ENCODE measurements around the gene MROH9.

MROH9 gene

GRCh38 chr1:170967042-170967910, 31.9 kb downstream of the MROH9 start:
- DNase-seq: no peak

- no peak for DNase-seq
These were observed 34.9 kb downstream of the MROH9 start for GRCh38 chr1:170970256-170970655.

- no peak for DNase-seq
These were observed 43.1 kb downstream of the MROH9 start for GRCh38 chr1:170978371-170978910.

DNA sequence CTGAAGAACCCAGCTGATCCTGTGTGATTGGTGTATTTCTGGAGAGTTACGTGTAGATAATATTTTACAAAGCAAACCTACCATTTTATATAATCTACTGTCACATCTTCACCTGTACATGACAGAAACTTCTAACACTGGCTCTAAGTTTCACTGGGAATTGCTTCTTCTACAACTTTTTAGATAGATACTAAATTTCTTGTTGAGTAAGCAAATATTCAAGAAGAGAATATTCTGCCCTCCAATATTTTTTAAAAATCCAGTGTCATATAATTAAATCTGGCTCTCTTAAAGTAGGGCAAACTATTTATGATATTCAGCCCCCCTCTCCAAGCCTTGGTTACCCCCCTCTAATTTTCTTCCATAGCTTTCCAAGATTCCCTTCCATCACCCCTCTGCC, 50.1 kb downstream of the MROH9 start:
- DNase-seq: no peak

DNA sequence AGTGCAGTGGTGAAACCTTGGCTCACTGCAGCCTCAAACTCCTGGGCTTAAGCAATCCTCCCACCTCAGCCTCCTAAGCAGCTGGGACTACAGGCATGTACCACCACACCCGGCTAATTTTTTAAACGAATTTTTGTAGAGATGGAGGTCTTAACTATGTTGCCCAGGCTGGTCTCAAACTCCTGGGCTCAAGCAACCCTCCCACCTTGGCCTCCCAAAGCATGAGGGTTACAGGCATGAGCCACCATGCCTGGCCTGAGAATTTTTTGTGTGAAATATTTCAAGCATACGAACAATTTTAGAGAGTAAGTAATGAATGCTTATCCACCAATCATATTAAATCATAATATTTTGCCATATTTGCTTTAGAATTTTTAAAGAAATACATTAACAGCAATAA, 51.6 kb downstream of the MROH9 start:
- DNase-seq: no peak

GRCh38 chr1:170987424-170987823, 52.1 kb downstream of the MROH9 start:
- DNase-seq: no peak

DNA sequence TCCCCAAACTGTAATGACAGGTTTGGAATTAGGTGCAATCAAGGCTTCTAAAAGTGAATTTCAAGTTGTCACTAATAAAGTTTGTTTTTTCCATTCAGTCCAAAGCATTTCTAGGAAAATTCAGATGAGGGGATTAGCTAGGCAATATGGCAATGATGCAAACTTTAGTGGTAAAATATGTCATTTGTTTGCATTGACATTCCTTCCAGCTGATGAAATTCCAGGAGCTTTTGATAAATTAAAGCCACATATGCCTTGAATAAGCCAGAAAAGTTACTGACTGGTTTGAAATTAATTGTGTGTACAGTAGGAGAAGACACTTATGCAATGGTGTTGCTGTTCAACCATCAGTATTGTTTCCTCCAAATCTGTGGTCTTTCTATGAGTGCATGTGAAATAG, 57.8 kb downstream of the MROH9 start:
- no peak for DNase-seq

GRCh38 chr1:170993717-170994116, 58.4 kb downstream of the MROH9 start:
- no peak for DNase-seq

DNA sequence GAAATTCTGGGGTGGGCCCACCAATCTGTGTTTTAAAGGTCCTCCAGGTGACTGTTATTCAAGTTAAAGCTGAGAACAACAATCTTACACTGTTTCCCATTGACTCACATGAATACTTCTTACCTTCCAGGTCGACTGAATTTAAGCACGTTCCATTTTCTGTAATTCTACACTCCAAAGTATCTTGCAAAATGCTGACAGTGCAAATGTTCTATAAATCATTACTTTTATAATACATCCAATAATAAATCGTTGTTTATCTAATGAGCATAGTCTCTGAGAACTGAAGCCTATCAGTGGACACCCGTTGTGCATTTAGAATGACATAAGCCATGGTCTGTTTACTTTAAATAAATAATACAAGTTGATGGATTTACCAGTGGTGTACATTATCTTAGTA, 79.5 kb downstream of the MROH9 start:
- no peak for DNase-seq

DNA sequence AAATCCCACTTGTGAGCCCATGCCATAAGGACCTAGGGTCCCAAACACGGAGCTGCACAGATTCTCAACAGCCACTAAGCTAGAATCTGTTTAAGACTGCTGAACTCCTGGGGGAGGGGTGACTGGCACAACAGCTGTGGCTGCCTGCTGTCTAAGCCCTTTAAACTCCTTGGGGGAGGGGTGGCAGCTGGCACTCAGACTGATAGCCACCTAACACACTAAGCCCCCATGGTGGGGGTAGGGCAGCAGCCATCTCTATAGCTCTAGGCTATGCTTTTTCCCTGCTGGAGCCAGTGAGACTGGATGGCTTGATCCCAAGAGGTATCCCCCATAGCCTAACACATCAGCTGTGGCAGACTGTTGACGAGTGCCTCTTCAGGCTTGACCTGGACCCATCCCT, 82.1 kb downstream of the MROH9 start:
- DNase-seq: no peak

- no peak for DNase-seq
These were observed 84.6 kb downstream of the MROH9 start for GRCh38 chr1:171019971-171020370.

DNA sequence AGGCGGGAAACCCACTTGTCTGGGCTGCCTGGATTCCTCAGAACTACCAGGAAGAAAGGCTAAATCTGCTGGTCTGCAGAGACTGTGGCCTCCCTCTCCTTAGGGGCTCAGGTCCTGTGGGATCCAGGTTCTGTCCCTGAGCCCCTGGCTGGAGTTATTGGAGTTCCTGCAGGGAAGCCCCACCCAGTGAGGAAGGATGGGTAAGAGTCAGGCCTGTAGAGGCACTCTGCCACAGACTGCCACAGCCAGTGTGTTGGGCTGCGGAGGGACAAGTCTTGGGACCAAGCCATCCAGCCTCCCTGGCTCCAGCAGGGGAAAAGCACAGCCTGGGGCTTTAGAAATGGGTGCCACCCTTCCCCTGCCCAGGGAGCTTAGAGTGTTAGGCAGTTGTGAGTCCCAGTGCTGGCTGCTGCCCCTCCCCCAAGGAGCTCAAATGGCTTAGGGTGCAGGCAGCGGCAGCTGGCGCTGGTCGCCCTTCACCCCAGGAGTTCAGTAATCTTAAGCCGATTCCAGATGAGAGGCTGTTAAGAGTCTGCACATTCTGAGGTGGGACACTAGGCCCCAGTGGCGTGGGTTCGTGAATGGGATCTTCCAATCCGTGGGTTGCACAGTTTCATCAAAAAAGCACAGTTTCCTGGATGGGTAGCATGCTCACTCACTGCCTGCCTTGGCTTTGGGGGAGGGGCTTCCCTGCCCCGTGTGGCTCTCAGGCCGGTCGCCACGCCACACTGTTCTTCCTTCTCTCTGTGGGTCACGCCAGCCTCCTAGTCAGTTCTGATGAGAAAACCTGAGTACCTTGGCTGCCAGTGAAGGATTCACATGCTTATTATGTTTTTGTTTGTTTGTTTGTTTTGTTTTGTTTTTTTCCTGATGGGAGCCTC, 97.7 kb downstream of the MROH9 start:
- no peak for DNase-seq

DNA sequence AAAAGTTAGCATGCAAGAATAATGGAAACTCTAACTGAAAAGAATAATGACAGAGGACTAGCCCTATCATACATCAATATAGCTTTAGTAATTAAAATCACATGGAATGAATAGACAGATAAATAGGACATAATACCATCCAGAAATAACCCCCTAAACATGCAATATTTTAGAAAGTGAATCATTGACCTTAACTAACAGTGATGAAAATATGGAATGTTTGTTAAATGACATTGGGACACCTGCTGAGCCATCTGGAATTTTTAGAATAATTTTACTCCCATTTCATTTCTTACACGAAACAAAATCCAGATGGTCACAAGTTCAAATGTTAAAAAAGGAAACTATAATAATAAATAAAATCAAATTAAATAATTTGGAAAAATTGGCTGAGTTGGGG, 102.3 kb downstream of the MROH9 start:
- no peak for DNase-seq

- DNase-seq: no peak
These were observed 103.0 kb downstream of the MROH9 start for GRCh38 chr1:171038284-171038683.

GRCh38 chr1:171048014-171048413, 112.7 kb downstream of the MROH9 start:
- DNase-seq: no peak

- DNase-seq: no peak
These were observed 117.6 kb downstream of the MROH9 start for GRCh38 chr1:171052977-171053376.

DNA sequence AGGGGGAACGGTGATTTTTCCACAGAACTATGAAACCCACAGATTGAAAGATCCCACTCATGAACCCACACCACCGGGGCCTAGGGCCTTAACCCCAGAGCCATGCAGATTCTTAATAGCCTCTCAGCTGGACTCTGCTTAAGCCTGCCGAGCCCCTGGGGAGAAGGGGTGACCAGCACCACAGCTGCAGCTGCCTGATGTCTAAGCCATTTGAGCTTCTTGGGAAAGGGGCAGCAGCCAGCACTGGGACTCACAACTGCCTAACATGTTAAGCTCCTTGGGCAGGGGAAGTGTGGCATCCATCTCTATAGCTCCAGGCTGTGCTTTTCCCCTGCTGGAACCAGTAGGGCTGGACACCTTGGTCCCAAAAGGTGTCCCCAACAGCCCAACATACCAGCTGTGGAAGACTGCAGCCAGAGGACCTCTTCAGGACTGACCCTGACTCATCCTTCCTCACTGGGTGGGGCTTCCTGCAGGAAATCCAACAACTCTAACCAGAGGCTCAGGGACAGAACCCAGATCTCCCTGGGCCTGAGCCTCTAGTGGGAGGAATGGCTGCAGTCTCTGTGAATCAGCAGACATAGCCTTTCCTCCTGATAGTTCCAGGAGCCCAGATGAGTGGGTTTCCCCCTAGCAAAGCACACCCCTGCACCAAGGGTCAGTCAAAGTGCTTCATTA, 120.8 kb downstream of the MROH9 start:
- DNase-seq: no peak

- no peak for DNase-seq
These were observed 126.2 kb downstream of the MROH9 start for GRCh38 chr1:171061425-171062143.

DNA sequence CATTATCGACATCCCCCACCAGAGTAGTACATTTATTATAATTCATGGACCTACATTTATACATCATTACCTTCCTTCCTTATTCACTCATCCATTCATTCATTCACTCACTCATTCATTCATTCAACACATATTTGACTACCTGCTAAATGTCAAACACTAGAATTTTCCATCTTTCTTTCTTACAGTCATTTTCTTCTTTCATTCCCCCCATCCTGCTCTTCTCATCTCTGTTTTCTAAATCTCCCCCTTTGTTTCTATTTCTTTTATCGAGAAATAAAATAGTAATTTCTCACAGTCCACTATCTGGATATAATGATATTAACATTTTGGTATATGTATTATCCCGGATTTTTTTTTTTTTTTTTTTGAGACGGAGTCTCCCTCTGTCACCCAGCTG, 127.6 kb downstream of the MROH9 start:
- no peak for DNase-seq

DNA sequence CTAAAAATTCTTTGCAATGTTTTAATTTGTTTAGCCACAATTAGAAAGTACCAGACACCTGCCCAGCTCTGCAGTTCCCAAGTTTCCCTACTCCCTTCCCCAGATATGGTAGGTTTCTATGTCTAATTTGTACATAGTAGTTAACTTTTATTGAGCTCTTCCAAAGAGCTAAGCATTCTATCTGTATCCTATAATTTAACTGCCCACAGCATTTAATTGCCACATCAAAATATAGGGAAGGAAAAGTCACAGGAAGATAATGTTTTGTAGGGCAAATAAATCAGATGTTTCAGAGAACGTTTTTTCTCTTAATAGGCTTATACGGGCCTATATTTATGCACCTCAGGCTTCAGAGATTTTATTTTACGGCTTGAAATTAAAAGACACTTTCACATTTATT, 139.7 kb downstream of the MROH9 start:
- DNase-seq: no peak

- no peak for DNase-seq
These were observed 146.0 kb downstream of the MROH9 start for GRCh38 chr1:171081314-171081753.

DNA sequence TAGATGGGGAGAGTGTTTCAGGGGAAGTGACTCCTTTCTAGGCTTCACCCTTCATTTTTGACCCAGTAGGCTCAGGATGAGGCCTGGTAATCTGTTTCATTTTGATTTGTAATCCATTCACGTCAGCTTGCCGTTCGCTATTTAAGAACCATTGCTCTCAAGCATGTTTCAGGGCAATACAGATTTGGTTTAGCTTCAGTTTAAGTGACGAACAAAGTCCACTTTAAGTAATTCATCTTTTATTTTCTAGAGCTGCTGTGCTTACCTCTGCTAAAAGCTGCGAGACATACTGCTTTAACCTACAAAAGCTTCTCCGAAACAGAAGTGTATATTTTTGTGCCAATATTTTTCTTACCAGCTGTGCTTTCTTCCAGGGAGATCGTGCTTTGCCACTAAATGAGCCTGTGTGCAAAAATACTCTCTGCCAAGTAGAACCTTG, 146.4 kb downstream of the MROH9 start:
- DNase-seq: no peak

Data from NCI-H2227 treated with DMSO at 0.1 percent for 48 hours (cell line).